ENCODE results near the gene ALG12.
"Not testable (repeated sequence)": the region's sequence is repeated elsewhere in the genome, so short reads cannot be mapped to it uniquely, and the experiment has no call there.

The ALG12 gene

GRCh38 chr22:49948116-49948957 lies 30.1 kb upstream of the ALG12 start:
- no peak overlapping the region for H3K27ac Mint-ChIP-seq
- H3K9me3 Mint-ChIP-seq, result no peaks in the 10 kb centered on the region
- H3K4me3 Mint-ChIP-seq, result no peak overlapping the region
- no peak for TF ChIP-seq CTCF (IDR thresholded peaks at IDR 0.05)
- H3K36me3 Mint-ChIP-seq (ENCODE audit: low read depth), result no peaks in the 10 kb centered on the region
- peaks cover 28% of the 10 kb centered on the region for H3K4me1 Mint-ChIP-seq
- no peaks in the 10 kb centered on the region for H3K27me3 Mint-ChIP-seq (ENCODE audit: low read depth, poor library complexity)
- DNase-seq, result no peak

- Mint-ChIP-seq H3K9me3 (no peaks in the 10 kb centered on the region), H3K36me3 (ENCODE audit: low read depth) (no peaks in the 10 kb centered on the region), H3K27me3 (ENCODE audit: low read depth, poor library complexity) (no peaks in the 10 kb centered on the region), H3K27ac (no peak overlapping the region), H3K4me1 (peaks cover 24% of the 10 kb centered on the region), H3K4me3 (no peak overlapping the region)
- no peak for TF ChIP-seq CTCF (IDR thresholded peaks at IDR 0.05)
- no peak for DNase-seq
Measured at GRCh38 chr22:49947296-49947622, 29.0 kb upstream of the ALG12 start.

GRCh38 chr22:49946612-49947295 lies 28.5 kb upstream of the ALG12 start:
- H3K27ac Mint-ChIP-seq, result no peak overlapping the region
- no peaks in the 10 kb centered on the region for H3K9me3 Mint-ChIP-seq
- DNase-seq, result no peak
- H3K4me3 Mint-ChIP-seq, result no peak overlapping the region
- no peaks in the 10 kb centered on the region for H3K27me3 Mint-ChIP-seq (ENCODE audit: low read depth, poor library complexity)
- H3K4me1 Mint-ChIP-seq, result peaks cover 21% of the 10 kb centered on the region
- H3K36me3 Mint-ChIP-seq (ENCODE audit: low read depth), result no peaks in the 10 kb centered on the region
- no peak for TF ChIP-seq CTCF (IDR thresholded peaks at IDR 0.05)

- H3K27me3 Mint-ChIP-seq (ENCODE audit: low read depth, poor library complexity); H3K9me3 Mint-ChIP-seq; H3K27ac Mint-ChIP-seq; DNase-seq; H3K36me3 Mint-ChIP-seq (ENCODE audit: low read depth); H3K4me3 Mint-ChIP-seq: not testable (repeated sequence)
- H3K4me1 Mint-ChIP-seq, result peaks cover 21% of the 10 kb centered on the region
Measured at GRCh38 chr22:49945042-49945794, 27.0 kb upstream of the ALG12 start.

- no peak for DNase-seq
- Mint-ChIP-seq H3K9me3 (peaks cover 3% of the 10 kb centered on the region), H3K27ac (no peak overlapping the region), H3K4me1 (peaks cover 20% of the 10 kb centered on the region), H3K27me3 (ENCODE audit: low read depth, poor library complexity) (peaks cover 6% of the 10 kb centered on the region), H3K36me3 (ENCODE audit: low read depth) (no peaks in the 10 kb centered on the region), H3K4me3 (no peak overlapping the region)
- TF ChIP-seq CTCF (IDR thresholded peaks at IDR 0.05), result no peak
Measured at GRCh38 chr22:49944399-49944891, 26.2 kb upstream of the ALG12 start.

GRCh38 chr22:49943771-49944398 lies 25.6 kb upstream of the ALG12 start:
- Mint-ChIP-seq H3K9me3 (peaks cover 3% of the 10 kb centered on the region), H3K27ac (no peak overlapping the region), H3K27me3 (ENCODE audit: low read depth, poor library complexity) (peaks cover 7% of the 10 kb centered on the region), H3K4me1 (peaks cover 22% of the 10 kb centered on the region), H3K4me3 (no peak overlapping the region), H3K36me3 (ENCODE audit: low read depth) (no peaks in the 10 kb centered on the region)
- DNase-seq, result no peak
- TF ChIP-seq CTCF (IDR thresholded peaks at IDR 0.05), result no peak
